Large intestine (tissue), 3 donors: ENCODE data around the gene PLXNB2. TPM values are rescaled to one million over a fixed set of nuclear protein-coding genes. Genes with fewer than 3 reads are reported as not detected.

Source experiments
- DNase-seq, 2 donors: peaks; one replicate each; pipeline versions ENCODE4 v3.0.0 to v3.0.0-alpha.2; 2013
- H3K27ac ChIP-seq: one replicate; pipeline ENCODE4 v1.5.1; 2013; ENCODE audit warnings: low read length
- H3K27me3 ChIP-seq: 2 replicates; pipeline ENCODE4 v1.6.1; 2013; ENCODE audit warnings: low read length; ENCODE audit not compliant: control insufficient read depth, insufficient read depth
- H3K36me3 ChIP-seq: 2 replicates; pipeline ENCODE4 v1.6.1; 2013; ENCODE audit warnings: low read length; ENCODE audit not compliant: control insufficient read depth, insufficient read depth
- H3K4me1 ChIP-seq: one replicate; pipeline ENCODE4 v1.6.1; 2013; ENCODE audit warnings: low read length; ENCODE audit not compliant: control insufficient read depth, insufficient read depth
- H3K4me3 ChIP-seq: one replicate; pipeline ENCODE4 v1.5.1; 2013; ENCODE audit warnings: low read length
- H3K9me3 ChIP-seq: one replicate; pipeline ENCODE4 v1.6.1; 2013; ENCODE audit warnings: mild to moderate bottlenecking, low read depth, low read length, moderate library complexity; ENCODE audit not compliant: control insufficient read depth
- WGBS: methylation state at CpG from one replicate; pipeline ENCODE4 v1.1.5; 2013; ENCODE audit warnings: low lambda C conversion rate; ENCODE audit not compliant: insufficient coverage; 5-methylcytosine and 5-hydroxymethylcytosine counted together
- polyA plus RNA-seq: library from polyadenylated mRNA; unstranded; fragments of 120-200 nt; gene quantifications from one replicate; pipeline ENCODE4 v1.2.1, GENCODE V29; 2013

Gene PLXNB2
- polyA plus RNA-seq, 1 donor, result 65.0 TPM

- WGBS, result no CpG with 5 or more reads among the region's 27 CpGs
- Histone ChIP-seq H3K9me3 (no peaks in the 10 kb centered on the region), H3K27me3 (no peaks in the 10 kb centered on the region), H3K36me3 (peaks cover 42% of the 10 kb centered on the region), H3K4me3 (peak overlapping the region; percentile 67), H3K27ac (peak overlapping the region; percentile 66), H3K4me1 (peaks cover 12% of the 10 kb centered on the region)
- DNase-seq, result peak in 1 of 2 donors; percentile 19
Observed at GRCh38 chr22:50243685-50244419, 63.6 kb downstream of the PLXNB2 start.

- Histone ChIP-seq H3K4me1 (peaks cover 12% of the 10 kb centered on the region), H3K36me3 (peaks cover 32% of the 10 kb centered on the region), H3K27ac (no peak overlapping the region), H3K4me3 (peak overlapping the region; percentile 19), H3K9me3 (no peaks in the 10 kb centered on the region), H3K27me3 (no peaks in the 10 kb centered on the region)
- no peak for DNase-seq
- WGBS, result 80% methylated on average over 3 of the region's 14 CpGs
Observed at GRCh38 chr22:50242406-50242949, 65.0 kb downstream of the PLXNB2 start.

GRCh38 chr22:50238755-50239154 lies 68.7 kb downstream of the PLXNB2 start:
- WGBS, result no CpG with 5 or more reads among the region's 9 CpGs
- Histone ChIP-seq H3K9me3 (no peaks in the 10 kb centered on the region), H3K27me3 (no peaks in the 10 kb centered on the region), H3K27ac (no peak overlapping the region), H3K4me1 (peaks cover 3% of the 10 kb centered on the region), H3K36me3 (peaks cover 23% of the 10 kb centered on the region), H3K4me3 (no peak overlapping the region)
- DNase-seq, result no peak

GRCh38 chr22:50236731-50237409 lies 70.6 kb downstream of the PLXNB2 start:
- H3K27me3 ChIP-seq, result no peaks in the 10 kb centered on the region
- H3K4me1 ChIP-seq, result no peaks in the 10 kb centered on the region
- no CpG with 5 or more reads among the region's 11 CpGs for WGBS
- no peaks in the 10 kb centered on the region for H3K9me3 ChIP-seq
- peaks cover 37% of the 10 kb centered on the region for H3K36me3 ChIP-seq
- DNase-seq, result no peak
- no peak overlapping the region for H3K4me3 ChIP-seq
- H3K27ac ChIP-seq, result no peak overlapping the region

GRCh38 chr22:50233223-50233622 lies 74.2 kb downstream of the PLXNB2 start:
- no peaks in the 10 kb centered on the region for H3K9me3 ChIP-seq
- no peaks in the 10 kb centered on the region for H3K27me3 ChIP-seq
- WGBS, result no CpG with 5 or more reads among the region's 18 CpGs
- no peak overlapping the region for H3K4me3 ChIP-seq
- peaks cover 37% of the 10 kb centered on the region for H3K36me3 ChIP-seq
- H3K27ac ChIP-seq, result no peak overlapping the region
- no peaks in the 10 kb centered on the region for H3K4me1 ChIP-seq
- no peak for DNase-seq

- no peaks in the 10 kb centered on the region for H3K4me1 ChIP-seq
- WGBS, result 100% methylated on average over 3 of the region's 20 CpGs
- no peak overlapping the region for H3K27ac ChIP-seq
- peaks cover 40% of the 10 kb centered on the region for H3K36me3 ChIP-seq
- no peaks in the 10 kb centered on the region for H3K27me3 ChIP-seq
- no peaks in the 10 kb centered on the region for H3K9me3 ChIP-seq
- H3K4me3 ChIP-seq, result no peak overlapping the region
- no peak for DNase-seq
Observed at GRCh38 chr22:50232481-50233151, 74.8 kb downstream of the PLXNB2 start.

- H3K36me3 ChIP-seq, result peaks cover 53% of the 10 kb centered on the region
- no peaks in the 10 kb centered on the region for H3K27me3 ChIP-seq
- no peak overlapping the region for H3K4me3 ChIP-seq
- H3K27ac ChIP-seq, result no peak overlapping the region
- H3K9me3 ChIP-seq, result no peaks in the 10 kb centered on the region
- peaks cover 4% of the 10 kb centered on the region for H3K4me1 ChIP-seq
- WGBS, result no CpG with 5 or more reads among the region's 16 CpGs
- DNase-seq, result no peak
Observed at GRCh38 chr22:50229370-50229769, 78.1 kb downstream of the PLXNB2 start.

- WGBS, result no CpG with 5 or more reads among the region's 9 CpGs
- Histone ChIP-seq H3K4me3 (no peak overlapping the region), H3K27ac (no peak overlapping the region), H3K9me3 (no peaks in the 10 kb centered on the region), H3K27me3 (no peaks in the 10 kb centered on the region), H3K4me1 (peaks cover 4% of the 10 kb centered on the region), H3K36me3 (peaks cover 59% of the 10 kb centered on the region)
- DNase-seq, result no peak
Observed at GRCh38 chr22:50228366-50228765, 79.1 kb downstream of the PLXNB2 start.

- DNase-seq, result no peak
- Histone ChIP-seq H3K4me3 (no peak overlapping the region), H3K27me3 (no peaks in the 10 kb centered on the region), H3K36me3 (peaks cover 59% of the 10 kb centered on the region), H3K4me1 (peaks cover 4% of the 10 kb centered on the region), H3K27ac (no peak overlapping the region), H3K9me3 (no peaks in the 10 kb centered on the region)
- no CpG with 5 or more reads among the region's 25 CpGs for WGBS
Observed at GRCh38 chr22:50227579-50228215, 79.7 kb downstream of the PLXNB2 start.

GRCh38 chr22:50226875-50227165 lies 80.6 kb downstream of the PLXNB2 start:
- no CpG with 5 or more reads among the region's 18 CpGs for WGBS
- Histone ChIP-seq H3K4me3 (no peak overlapping the region), H3K4me1 (peaks cover 4% of the 10 kb centered on the region), H3K36me3 (peaks cover 63% of the 10 kb centered on the region), H3K27me3 (no peaks in the 10 kb centered on the region), H3K9me3 (no peaks in the 10 kb centered on the region), H3K27ac (no peak overlapping the region)
- no peak for DNase-seq
